ENCODE results near the gene APOBEC3G.

Gene APOBEC3G

DNA sequence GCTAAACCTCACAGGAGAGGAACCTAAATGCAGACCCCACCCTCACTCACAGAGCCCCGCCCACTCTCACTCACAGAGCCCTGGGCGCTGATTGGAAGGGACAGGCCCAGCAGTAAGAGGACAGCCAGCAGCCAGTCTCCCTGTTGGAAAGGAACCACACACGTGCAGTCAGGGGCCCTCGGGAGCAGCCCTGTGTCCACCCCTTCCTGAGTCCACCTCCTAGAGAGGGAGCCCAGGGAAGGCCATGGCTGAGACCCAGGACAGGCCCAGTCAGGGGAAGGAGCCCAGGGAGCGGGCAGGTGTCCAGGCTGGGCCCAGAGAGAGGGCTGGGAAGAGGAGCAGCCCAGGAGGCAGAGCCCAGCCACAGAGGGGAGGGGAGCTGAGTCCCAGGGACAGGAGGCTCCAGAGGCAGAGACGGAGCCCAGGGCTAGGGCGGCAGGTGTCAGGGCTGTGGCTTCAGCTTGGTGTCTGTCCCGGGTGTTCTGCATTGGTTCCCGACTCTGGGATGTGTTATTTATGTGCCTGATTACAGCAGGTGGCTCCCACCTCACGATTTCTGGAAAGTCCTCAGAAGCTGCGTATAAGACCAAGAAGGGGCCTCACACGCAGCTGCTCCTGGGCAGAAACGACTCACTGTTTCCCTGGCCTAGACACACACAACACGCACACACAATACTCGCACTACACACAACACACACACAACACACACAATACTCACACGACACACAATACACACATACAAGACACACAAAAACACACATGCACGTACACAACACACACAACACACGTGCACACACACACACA lies 11.0 kb downstream of the APOBEC3G start:
- no peak overlapping the region for H3K4me3 ChIP-seq (ENCODE audit: low read depth, low read length)
- TF ChIP-seq, protein P1, sequence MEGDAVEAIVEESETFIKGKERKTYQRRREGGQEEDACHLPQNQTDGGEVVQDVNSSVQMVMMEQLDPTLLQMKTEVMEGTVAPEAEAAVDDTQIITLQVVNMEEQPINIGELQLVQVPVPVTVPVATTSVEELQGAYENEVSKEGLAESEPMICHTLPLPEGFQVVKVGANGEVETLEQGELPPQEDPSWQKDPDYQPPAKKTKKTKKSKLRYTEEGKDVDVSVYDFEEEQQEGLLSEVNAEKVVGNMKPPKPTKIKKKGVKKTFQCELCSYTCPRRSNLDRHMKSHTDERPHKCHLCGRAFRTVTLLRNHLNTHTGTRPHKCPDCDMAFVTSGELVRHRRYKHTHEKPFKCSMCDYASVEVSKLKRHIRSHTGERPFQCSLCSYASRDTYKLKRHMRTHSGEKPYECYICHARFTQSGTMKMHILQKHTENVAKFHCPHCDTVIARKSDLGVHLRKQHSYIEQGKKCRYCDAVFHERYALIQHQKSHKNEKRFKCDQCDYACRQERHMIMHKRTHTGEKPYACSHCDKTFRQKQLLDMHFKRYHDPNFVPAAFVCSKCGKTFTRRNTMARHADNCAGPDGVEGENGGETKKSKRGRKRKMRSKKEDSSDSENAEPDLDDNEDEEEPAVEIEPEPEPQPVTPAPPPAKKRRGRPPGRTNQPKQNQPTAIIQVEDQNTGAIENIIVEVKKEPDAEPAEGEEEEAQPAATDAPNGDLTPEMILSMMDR (conservative IDR thresholded peaks at IDR 0.05; ENCODE audit: low read depth, low read length) = no peak
- no peak for DNase-seq (ENCODE audit: low read depth)

DNA sequence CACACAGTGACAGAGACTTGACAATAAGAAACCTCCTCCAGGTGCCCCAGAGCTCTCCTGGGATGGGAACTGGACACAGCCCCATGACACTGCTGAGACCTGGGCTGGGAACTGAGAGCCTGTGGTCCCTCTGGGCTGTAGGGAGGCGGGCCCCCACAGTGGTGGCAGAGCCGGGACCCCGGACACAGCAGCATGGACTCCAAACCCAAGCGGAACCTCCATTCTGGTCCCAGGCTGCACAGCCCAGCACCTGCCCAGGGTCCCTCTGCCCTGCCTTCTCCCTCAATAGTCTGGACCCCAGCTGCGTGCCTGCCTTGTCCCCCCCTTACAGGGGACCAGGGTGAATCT lies 11.6 kb downstream of the APOBEC3G start:
- no peak for DNase-seq (ENCODE audit: low read depth)
- TF ChIP-seq, protein P1 (conservative IDR thresholded peaks at IDR 0.05; ENCODE audit: low read depth, low read length) = no peak
- H3K4me3 ChIP-seq (ENCODE audit: low read depth, low read length) = no peak overlapping the region

DNA sequence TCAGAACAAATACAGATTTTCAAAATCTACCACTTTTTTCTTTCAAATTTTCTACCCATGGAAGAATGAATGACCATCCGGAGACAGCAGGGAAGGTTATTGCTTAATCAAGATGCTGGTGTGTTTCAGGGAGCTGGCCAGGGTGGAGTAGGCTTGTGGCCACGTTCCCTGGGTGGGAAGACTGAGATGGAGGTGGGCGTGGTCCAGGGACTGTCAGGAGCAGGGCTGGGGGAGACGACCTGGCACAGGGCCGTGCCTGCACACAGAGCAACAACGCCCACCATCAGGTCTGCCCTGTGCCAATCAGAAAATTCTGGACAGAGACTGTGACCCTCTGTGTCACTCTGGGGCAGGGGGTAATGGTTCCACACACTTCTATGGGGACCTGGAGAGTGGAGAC lies 12.9 kb downstream of the APOBEC3G start:
- no peak overlapping the region for H3K4me3 ChIP-seq (ENCODE audit: low read depth, low read length)
- no peak for DNase-seq (ENCODE audit: low read depth)
- TF ChIP-seq, protein P1 (conservative IDR thresholded peaks at IDR 0.05; ENCODE audit: low read depth, low read length) = no peak

DNA sequence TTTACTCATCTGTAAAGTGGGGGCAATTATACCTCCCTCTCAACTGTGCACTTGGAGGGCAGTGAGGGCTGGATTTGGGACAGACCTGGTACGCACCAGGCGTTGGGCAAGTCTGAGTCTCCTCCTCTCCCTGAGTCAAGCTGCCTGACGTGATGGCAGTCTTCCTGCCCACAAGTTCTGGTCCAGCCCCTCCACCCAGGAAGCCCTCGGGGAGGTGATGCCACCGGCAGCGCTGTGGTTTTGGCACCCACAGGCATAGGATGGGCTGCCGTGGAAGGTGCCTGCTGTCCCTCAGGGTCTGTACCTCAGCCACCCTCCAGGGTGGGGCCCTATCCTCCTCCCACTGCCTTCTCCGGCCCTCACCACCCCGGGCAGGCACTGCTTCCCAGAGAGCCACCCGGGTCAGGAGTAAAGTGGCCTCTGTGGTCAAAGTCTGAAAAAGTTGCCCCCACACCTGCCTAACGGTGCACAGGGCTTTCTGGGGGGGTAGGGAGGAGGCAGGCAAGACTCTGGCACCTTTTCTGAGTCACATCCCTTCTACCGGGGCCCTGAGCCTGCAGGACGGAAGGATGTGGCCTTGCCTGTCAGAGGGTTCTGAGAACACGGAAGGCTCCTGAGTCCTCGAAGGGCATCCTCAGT lies 13.5 kb downstream of the APOBEC3G start:
- no peak overlapping the region for H3K4me3 ChIP-seq (ENCODE audit: low read depth, low read length)
- TF ChIP-seq, protein P1 (conservative IDR thresholded peaks at IDR 0.05; ENCODE audit: low read depth, low read length) = no peak
- DNase-seq (ENCODE audit: low read depth) = no peak

DNA sequence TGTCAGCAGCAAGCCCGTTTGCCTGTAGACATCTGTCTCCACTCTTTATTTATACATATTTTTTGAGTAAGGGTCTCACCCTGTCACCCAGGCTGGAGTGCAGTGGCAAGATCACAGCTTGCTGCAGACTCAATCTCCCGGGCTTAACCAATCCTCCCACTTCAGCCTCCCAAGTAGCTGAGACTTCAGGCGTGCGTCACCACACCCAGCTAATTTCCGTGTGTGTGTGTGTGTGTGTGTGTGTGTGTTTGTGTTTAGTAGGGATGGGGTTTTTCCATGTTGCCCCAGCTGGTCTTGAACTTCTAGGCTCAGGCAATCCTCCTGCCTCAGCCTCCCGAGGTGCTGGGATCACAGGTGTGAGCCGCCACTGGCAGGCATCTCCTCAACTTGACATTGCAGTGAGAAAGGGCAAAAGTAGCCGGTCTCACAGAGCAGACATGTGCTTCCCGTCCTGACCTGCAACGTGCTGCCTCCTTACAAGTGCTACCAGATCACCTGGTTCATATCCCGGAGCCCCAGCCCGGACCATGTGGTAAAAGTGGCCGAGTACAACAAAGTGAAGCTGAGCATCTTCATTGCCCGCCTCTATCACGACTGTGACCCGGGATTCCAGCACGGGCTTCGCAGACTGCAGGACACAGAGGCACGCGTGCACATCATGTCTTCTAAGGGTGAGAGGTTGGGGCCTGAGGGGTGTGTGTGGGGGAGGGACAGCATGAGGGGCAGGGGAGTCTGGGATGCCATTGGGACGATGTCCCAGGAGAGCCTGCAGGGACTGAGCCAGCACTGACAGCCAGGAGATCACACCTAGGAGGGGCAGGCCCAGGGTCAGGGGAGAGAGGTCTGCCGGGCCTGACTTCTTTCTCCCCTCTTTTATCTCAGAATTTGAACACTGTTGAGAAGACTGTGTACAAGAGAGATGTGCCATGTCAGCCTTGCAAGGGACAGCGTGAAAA lies 14.3 kb downstream of the APOBEC3G start:
- DNase-seq (ENCODE audit: low read depth) = no peak
- TF ChIP-seq, protein P1 (conservative IDR thresholded peaks at IDR 0.05; ENCODE audit: low read depth, low read length) = no peak
- H3K4me3 ChIP-seq (ENCODE audit: low read depth, low read length) = no peak overlapping the region

DNA sequence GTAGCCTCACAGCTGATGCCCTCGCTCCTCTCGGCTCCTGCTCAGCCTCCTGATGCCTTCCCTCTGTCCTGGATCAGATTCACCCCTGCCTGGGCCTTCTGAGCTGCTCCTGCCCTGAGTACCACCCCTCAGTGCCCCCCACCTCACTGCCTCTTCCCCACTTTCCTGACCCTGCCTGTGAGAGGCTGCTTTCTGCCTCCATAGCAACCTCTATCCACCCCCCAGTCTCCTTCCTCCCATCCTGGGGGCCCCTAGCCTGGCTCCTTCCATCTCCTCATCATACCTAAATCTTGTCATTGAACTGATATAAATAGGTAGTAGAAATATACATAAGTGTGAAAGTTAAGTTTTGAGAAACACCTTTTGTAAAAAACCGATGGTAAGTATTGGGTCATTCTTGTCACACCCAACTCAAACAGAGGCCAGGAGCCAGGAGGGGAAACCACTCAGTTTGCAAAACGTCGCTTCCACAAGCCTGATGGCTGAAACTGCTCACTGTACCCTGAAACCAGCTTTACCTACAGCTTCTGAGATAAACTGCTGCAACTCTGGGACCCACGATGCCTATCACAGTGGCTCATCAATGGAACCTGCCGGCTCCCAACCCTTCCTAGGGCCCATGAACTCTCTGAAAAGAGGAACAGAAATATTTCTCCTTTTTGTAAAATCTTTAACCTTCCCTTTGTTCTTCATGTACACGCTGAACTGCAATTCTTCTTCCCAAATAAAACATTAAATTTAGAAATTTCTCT lies 15.2 kb downstream of the APOBEC3G start:
- no peak overlapping the region for H3K4me3 ChIP-seq (ENCODE audit: low read depth, low read length)
- TF ChIP-seq, protein P1 (conservative IDR thresholded peaks at IDR 0.05; ENCODE audit: low read depth, low read length) = no peak
- no peak for DNase-seq (ENCODE audit: low read depth)
